GM18870 (cell line): ENCODE results near the gene NDUFS6.
A peak's percentile ranks its signal among the peaks of the same experiment; 100 is the strongest.
"Not testable (repeated sequence)": the region's sequence is repeated elsewhere in the genome, so short reads cannot be mapped to it uniquely, and the experiment has no call there.

Source experiments
- ATAC-seq: cut with Tn5 transposase; IDR thresholded peaks from one replicate; pipeline ENCODE4 v1.9.1; 2021; ENCODE audit warnings: moderate library complexity; ENCODE audit not compliant: unreplicated experiment

The NDUFS6 gene

DNA sequence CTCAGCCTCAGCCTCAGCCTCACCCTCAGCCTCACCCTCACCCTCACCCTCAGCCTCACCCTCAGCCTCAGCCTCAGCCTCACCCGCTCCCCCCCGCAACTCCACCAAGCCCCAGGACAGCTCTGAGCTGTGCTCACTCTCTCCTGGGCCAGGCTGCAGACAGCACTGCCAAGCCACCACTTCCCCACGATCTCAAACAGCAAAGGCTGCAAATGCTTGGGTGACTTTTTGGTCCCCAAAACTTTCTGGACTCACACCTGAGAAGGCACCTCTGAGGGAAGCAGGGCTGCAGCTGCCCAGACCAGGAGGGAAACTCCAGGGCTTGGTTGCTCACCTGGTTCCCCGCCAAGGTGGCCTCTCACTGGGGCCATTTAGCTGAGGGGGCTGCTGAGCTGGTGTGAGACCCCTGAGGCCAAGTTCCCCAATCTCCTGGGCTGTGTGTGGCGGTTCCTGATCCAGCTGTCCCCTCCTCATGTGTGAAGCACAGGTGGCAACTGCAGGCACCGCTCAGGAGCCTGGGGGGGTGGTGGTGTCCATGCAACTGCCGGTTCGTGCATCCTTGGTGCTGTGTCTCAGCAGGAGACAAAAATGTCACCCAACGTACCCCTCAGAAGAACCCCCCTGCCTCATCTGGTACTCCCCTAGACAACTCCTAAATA, 19.4 kb upstream of the NDUFS6 start:
- ATAC-seq = no peak

DNA sequence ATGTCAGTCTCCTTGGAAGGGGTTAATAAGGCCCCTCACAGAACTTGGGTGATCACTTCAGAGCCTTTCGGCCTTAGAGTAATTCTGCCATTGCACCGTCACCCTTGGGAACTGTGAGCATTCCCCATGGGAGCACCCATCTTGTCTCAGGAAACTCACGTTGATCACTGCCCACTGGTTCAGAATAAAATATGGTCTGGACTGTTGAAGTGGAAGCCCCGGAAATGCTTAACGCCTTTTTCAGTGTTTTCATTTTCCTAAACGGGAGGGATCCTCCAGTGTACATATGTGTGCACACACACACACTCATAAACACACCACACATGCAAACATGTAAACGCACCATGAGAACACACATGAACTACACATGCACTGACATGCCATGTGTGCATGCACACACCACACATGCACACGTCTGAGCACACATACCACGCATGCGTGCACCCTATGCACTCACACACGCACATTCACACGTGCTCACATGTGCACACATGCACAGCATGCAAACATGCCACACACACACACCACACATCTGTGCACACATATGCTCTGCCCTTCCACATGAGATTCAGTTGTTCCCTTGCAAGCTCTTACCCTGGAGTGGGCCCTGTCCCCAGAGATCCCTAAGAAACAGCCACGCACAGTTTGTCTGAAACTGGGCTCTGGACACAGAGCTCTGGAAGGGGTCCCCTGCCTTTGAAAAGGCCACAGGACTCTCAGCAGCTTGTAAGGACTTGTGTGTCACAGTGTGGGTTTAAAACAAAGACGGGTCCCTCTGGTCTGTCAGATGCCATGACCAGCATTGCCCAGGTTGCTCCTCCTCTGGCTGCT, 18.6 kb upstream of the NDUFS6 start:
- ATAC-seq = no peak

DNA sequence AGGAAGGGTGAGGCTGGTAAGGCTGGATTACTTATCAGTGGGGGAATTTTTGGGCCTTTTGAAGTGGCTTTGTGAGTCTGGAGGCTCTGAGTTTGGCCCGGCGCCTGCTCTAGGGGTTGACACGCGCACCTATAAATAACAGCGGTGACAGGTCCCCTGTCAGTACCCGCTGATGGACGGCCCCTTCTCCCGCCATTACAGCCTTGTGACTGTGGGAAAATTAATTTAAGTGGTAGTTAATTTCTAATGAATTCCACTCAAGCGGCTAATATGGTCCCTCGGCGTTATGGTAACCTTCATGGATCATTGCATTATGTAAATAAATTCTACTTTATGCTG, 18.0 kb upstream of the NDUFS6 start:
- ATAC-seq = peak; percentile 79

DNA sequence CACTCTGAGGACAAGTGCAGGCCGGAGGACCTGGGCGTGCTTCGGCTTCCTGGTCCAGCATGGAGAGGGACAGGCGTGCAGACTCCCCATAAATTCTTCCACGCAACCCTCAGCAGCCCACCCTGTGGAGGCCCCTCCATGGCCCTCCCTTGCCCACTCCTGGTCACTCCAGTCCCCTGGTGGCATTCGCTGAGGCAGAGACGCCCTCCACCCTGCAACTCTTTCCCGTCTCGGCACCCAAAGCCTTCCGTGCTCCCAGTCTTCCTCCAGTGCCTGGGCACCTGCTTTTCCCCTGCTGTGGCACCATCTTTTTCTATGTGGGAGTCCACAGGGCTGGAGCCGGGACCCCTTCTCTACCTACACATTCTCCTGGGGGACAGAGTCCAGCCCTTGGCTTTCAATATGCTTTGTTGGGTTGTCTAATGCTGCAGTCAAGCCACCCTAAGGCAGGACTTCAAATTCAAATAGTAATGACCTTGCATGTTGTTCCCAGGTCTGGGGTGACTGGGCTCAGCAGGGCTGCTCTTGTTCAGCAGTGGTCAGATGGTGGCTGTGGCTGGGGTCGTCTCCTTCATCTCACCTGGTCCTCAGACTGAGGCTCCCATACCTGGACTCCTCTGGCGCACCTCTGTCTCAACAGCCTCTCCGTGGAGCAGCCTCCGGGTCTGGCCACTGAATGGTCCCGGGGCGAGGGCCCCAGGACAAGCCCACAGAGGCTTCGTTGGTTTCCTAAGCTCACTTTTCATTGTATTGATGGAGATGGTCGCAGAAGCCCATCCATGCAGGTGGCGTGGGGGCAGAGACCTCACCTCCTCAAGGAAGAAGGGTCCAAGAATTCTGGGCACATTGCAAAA, 16.8 kb upstream of the NDUFS6 start:
- no peak for ATAC-seq

DNA sequence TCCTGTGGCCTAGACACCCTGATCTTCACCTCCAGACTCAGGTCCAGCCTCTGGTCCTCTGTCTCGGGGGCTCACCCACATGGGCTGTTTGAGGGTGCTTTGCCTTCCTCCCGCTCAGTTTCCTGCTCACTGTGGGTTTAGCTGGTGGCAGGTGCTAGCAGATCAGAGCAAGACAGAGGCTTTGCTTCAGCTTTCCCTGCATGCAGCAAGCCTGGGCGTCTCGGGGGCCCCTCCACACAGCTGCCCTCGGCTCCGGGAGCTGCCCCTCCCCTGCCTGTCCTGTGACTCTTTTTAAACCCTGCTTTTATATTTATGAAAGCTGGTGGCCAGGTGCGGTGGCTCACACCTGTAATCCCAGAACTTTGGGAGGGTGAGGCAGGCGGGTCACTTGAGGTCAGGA, 16.1 kb upstream of the NDUFS6 start:
- ATAC-seq = no peak

DNA sequence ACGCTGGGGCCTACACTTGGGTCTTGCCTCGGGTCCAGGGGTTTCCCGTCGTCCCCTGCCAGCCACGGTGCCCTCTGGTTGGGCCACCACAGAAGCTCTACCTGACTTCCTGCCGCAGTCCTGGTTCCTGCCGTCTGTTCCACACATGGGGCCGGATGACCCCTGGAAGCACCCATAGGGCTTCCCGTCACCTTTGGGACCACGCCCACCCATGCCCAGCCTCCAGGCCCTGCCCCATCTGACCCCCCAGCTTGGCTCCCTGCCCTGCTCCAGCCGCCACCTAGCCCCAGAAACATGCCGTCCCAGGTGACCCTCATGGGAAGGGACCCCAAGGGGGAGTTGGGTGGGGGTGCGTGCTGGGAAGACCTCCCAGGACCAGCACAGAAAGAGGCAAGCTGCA, 15.2 kb upstream of the NDUFS6 start:
- no peak for ATAC-seq

DNA sequence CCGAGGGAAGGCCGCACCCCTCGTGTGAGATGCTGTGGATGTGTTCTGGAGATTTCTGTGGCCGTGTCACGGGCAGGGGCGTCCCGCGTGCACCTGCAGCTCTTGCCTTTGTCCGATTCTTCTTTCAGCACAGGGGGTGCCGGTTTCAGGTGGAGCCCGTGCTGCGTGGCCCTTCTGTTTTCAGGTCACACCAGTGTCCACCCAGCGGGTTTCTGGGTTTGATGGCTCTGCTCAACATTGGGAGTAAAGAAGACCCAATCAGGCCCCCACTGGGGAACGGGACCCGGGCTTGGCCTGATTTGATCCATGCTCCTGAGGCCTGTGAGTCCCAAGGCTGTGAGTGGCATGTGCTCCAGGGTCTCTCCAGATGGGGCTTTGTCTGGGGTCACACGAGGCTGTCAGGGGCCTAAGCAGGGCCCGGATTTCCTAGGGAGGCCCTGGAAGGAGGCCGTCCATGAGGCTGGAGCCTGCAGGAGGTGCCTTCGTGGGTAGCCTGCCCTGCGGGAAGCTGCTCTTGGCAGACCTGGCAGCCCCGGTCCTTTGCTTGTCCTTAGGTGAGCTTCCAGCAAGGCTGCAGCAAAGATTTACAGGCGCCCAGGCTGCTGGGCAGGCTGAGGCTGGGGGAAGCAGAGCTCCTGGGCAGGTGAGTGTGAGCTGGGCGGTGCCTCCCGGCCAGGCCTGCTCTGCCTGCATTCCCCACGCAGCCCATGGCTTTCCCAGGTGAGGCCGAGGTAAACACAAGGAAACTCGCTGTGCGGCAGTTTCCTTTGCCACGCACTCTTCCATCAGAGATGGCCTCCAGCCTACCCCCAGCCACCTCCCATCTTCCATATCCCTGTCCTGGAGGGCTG, 14.4 kb upstream of the NDUFS6 start:
- ATAC-seq = no peak

DNA sequence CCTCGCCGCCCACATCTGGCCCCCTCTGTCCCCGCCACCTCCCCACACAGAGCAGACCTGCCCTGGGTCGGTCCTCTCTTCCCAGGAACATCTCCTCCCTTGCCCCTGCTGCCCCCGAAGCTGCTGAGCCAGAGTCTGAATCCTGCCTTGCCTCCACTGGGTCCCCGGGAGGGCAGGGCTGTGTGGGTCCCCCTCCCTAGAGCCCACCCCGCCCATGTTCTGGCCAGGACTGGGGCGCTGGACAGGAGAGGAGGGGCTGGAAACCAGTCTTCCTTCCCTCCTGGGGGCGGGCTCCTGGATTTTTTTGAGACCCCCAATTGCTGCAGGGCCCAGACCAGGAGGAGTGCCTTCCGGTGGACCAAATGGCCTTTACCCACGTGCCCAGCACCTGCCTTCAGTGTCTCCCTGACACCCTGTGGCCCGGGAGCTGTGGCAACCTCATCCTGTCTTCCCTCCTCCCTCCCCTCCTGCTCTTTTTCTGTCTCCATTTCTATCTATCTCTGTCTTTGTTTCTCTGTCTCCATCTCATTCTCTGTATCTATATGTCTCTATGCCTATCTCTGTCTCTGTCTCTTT, 13.6 kb upstream of the NDUFS6 start:
- no peak for ATAC-seq

DNA sequence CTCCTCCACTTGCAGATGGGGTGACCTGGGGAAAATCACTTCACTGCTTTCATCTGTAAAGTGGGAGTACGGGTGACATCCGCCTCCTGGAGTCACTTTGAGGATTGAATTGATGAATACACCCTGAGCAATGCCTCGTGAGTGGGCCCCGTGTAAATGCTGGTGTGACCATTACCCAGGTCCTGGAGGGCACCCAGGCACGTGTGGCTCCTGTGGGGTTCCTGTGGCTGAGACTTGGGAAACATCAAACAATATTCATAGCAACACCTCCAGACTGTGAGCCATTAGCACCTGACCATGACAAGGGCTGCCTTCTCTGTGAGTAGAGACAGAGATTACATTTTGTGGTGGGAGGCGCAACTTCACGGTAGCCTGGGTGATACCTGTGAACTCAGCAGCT, 13.0 kb upstream of the NDUFS6 start:
- ATAC-seq = no peak

DNA sequence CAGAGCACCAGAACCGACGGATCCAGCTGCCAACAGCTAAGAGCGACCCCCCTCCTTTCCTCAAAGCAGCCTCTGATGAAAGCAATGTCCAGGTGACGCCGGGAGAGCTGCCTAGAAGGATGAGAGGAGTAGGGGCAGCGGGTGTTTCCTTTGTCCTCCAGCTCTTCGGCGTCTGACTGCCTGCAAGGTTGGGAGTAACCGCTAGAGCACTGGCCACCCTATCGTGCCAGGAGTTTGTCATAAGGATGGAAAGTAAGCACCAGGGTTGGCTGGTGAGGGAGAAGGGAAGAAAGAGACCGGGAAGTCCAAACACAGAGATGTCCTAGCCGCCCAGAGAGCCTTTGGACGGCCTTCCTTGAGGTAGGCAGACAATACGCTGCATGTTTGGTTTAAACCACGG, 12.4 kb upstream of the NDUFS6 start:
- no peak for ATAC-seq

DNA sequence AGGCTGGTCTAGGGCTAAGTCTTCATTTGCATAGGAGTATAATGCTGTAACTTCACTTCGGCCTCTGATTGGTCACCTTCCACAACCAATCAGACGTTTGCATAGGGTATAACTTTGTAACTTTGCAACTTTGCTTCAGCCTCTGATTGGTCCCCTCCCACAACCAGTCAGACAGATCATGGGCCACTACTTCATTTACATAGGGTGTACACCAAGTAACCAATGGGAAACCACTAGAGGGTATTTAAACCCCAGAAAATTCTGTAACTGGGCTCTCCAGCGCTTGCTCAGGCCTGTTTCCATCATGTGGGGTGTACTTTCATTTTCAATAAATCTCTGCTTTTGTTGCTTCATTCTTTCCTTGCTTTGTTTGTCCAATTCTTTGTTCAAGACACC, 11.8 kb upstream of the NDUFS6 start:
- ATAC-seq = not testable (repeated sequence)

DNA sequence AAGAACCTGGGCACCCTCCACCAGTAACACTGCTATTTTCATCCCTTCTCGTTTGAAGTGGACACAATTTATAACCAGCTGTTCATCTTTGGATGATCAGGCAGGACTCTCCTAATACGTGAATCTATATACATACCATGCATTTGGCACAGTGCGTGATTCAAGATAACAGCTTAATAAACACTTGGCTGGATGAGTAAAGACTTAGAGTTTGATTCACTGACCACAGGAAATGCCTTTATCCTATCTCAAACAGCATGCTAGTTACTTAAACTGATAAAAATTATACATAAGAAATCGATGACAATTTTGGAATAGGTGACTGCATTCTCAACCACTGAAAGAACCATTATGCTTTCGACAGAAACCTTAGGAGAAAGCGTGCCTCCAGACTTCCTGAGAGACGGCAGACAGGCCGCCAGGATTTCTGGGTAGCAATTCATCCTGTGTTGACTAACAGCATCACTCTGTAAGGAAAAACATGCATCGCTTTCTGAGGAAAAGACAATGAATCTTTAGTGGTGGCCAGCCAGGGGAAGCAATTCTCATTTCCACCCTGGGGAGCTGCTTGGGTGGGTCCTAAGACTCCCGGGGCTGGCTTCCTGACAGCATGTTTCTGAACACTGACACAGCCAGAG, 11.3 kb upstream of the NDUFS6 start:
- no peak for ATAC-seq

DNA sequence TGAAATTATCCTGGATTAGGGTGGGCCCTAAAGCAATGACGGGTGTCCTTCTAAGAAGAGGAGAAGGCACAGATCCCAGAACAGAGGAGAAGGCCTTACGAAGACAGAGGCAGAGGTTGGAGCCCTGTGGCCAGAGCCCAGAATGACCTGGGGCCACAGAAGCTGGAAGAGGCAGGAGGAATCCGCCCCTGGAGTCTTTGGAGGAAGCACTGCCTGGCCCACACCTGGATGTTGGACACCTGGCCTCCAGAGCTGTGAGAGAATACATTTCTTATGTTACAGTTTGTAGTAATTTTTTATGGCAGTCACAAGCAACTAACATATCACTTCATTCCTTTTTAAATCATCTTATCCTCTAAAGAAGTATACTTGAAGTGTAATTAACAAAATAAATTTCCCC, 10.0 kb upstream of the NDUFS6 start:
- no peak for ATAC-seq

DNA sequence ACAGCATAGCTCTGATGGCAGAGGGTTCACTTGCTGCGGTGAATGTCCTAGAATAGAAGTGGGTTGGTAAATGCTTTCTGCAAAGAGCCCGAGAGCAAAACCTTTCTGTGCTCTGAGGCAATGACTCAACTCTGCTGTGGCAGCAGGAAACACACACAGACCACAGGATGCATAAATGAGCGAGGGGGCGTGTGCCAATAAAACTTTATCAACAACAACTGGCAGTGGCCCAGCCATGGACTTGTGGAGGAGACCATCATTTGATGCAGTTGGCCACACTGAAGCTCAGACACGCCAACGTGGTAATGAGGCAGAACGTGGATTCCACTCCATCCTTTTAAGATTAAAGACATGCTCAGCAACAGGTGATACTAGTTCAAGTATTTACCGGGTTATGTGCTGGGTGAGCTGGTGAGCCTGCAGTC, 8.4 kb upstream of the NDUFS6 start:
- peak; percentile 98 for ATAC-seq

DNA sequence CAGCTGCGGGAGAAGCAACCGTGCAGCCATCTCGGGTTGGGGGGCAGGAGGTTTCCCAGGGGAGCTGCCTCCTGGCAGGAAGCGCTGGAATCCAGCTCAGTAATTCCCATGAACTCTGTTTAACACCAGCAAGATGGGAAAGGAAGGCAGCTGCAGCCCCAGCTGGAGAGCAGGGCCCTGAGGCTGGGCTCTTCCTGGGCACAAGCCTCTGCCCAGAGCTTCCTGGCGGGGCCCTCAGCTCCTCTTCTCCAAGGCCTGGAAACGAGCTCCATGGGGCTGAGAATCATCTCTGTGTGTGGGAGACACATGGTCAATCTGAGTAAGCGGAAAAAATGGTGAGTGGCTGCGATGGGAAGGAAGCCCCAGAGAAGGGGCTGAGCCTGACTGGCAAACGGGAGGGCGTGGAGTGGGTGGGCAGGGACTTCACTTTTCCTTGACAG, 7.9 kb upstream of the NDUFS6 start:
- ATAC-seq = no peak

DNA sequence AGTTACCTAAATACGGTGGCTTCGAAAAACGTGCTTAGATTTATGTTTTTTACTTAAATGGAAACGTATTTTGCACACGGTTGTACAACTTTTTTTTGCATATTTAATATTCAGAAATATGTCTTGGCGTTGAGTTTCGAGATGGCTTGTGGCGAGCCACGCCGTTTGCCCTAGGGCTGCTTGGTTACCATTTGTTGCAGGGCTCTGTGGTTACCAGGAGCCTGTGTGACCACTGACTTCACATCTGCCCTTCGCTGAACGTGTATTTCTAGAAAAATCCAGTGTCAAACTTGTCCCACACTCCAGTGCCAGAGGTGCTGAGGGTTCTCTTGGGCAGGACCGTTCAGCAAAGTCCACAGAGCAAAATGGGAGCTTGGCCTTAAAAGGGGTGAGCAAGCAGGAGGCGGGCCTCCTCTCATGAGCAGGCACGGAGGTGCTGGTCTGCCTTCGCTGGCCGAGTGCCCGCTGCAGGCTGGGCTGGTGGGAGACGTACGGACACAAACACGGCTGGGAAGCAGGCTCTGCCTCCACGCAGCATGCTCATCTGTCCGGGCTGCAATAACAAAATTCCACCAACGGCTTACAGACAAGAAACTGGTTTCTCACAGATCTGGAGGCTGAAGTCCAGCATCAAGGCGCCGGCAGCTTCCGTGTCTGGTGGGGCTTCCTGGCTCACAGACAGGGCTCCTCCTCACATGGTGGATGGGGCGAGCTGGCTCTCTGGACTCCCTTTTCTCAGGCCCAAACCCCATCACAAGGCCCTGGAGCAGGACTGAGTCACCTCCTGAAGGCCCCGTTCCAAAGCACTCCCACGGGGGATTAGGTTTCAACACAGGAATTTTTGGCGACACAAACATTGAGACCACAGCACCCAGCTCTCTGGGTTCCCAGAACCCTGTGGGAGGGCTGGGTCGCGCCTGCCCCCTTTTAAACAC, 7.0 kb upstream of the NDUFS6 start:
- no peak for ATAC-seq

DNA sequence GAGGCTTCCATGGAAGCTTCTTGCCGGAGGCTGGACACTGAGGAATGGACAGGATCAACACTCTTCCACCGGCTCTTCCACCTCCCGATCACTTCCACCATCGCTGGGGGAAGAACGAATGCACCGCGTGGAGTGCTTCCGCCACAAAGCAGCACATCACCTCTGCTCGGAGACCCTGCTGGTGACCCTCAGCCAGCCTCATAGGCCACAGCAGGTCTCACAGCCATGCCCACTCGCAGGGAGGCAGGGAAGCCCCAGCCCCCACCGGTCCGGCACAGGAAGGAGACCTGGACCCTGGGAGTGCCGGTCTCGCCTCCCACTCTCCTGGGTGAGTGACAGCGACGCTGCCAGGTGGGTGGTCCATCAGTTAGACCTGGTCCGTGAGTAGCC, 6.3 kb upstream of the NDUFS6 start:
- ATAC-seq = no peak

DNA sequence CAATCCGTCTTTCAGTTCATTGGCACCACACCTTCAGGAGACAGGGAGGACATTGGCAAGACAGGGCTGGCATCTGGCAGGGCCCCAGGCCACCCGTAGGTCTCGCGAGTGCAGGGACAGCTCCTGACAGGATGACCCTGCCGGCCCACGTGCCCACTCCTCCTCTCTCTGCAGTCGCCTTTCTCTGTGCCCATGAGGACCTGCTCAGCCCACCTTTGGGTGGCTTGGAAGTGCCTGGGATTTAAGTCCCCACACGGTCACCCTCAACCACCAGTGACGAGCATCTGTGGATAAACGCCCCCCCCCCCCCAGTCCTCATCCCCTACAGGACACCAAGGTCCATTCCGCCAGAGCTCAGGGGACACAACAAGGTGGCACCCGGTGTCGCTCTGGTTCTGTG, 5.7 kb upstream of the NDUFS6 start:
- no peak for ATAC-seq

DNA sequence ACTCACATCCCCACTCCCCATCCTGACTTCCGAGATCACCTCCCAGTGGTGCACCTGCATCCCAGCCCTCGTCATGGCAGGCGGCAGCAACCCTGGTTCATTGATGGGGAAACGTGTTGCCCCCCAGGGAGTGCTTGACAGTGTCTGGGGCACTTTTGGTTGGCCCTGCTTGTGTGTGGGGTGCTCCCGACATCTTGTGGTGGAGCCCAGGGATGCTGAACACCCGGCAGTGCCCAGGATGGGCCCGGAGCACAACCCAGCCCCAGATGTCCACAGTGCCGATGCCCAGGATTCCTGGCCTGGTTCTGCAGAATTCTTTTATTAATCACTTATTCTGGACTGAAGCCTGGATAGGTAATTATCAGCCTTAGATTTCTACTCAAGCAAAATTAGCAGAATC, 5.3 kb upstream of the NDUFS6 start:
- no peak for ATAC-seq
